ENCODE measurements around the gene CCDC136.

Gene CCDC136

GRCh38 chr7:128805225-128805624 is 13.5 kb downstream of the CCDC136 start:
- no peak for DNase-seq (ENCODE audit: low spot score)

GRCh38 chr7:128807191-128807590 is 15.4 kb downstream of the CCDC136 start:
- DNase-seq (ENCODE audit: low spot score), result no peak

GRCh38 chr7:128809363-128809762 is 17.6 kb downstream of the CCDC136 start:
- no peak for DNase-seq (ENCODE audit: low spot score)

- no peak for DNase-seq (ENCODE audit: low spot score)
Observed at GRCh38 chr7:128810473-128810872, 18.7 kb downstream of the CCDC136 start.

- DNase-seq (ENCODE audit: low spot score), result no peak
Observed at GRCh38 chr7:128810997-128811396, 19.2 kb downstream of the CCDC136 start.

GRCh38 chr7:128811631-128812430 is 20.1 kb downstream of the CCDC136 start:
- DNase-seq (ENCODE audit: low spot score), result no peak

- DNase-seq (ENCODE audit: low spot score), result peak; percentile 37
Observed at GRCh38 chr7:128812514-128813168, 20.9 kb downstream of the CCDC136 start.

- DNase-seq (ENCODE audit: low spot score), result peak; percentile 82
Observed at GRCh38 chr7:128814499-128814898, 22.7 kb downstream of the CCDC136 start.

GRCh38 chr7:128815289-128815942 is 23.6 kb downstream of the CCDC136 start:
- DNase-seq (ENCODE audit: low spot score), result no peak

- DNase-seq (ENCODE audit: low spot score), result no peak
Observed at GRCh38 chr7:128818694-128819093, 26.9 kb downstream of the CCDC136 start.

GRCh38 chr7:128821724-128822123 is 30.0 kb downstream of the CCDC136 start:
- DNase-seq (ENCODE audit: low spot score), result no peak

GRCh38 chr7:128826512-128826911 is 34.7 kb downstream of the CCDC136 start:
- no peak for DNase-seq (ENCODE audit: low spot score)

- DNase-seq (ENCODE audit: low spot score), result no peak
Observed at GRCh38 chr7:128826916-128827247, 35.1 kb downstream of the CCDC136 start.

- DNase-seq (ENCODE audit: low spot score), result no peak
Observed at GRCh38 chr7:128827248-128827958, 35.6 kb downstream of the CCDC136 start.

GRCh38 chr7:128827971-128828711 is 36.4 kb downstream of the CCDC136 start:
- no peak for DNase-seq (ENCODE audit: low spot score)

- DNase-seq (ENCODE audit: low spot score), result no peak
Observed at GRCh38 chr7:128829391-128830166, 37.8 kb downstream of the CCDC136 start.

- DNase-seq (ENCODE audit: low spot score), result no peak
Observed at GRCh38 chr7:128830231-128831177, 38.7 kb downstream of the CCDC136 start, which contains the start of gene FLNC. Gene FLNC, plus strand, starts transcription at chr7:128830406. Its CDS starts 232 bp downstream, at chr7:128830638.

- DNase-seq (ENCODE audit: low spot score), result peak; percentile 25
Observed at GRCh38 chr7:128831178-128831993, 39.6 kb downstream of the CCDC136 start.
